ENCODE results near the gene PRPF19.

Gene PRPF19

DNA sequence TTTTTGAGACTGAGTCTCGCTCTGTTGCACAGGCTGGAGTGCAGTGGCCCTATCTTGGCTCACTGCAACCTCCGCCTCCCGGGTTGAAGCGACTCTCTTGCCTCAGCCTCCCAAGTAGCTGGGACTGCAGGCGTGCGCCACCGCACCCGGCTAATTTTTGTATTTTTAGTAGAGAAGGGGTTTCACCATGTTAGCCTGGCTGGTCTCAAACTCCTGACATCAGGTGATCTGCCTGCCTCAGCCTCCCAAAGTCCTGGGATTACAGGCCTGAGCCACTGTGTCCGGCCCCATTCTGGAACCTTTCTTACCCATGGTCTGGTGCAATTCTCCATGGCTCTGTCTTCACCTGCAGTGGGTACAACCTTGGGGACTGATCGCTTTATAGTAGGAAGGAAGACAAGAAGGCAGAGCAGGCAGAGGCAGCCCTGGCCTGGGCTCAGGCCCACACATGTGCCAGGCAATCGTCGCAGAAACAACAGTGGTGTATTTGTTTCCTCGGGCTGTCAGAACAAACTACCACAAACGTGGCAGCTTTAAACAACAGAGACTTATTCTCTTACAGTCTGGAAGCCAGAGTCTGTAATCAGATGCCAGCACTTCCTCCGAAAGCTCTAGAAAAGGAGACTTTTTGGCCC, 46.7 kb downstream of the PRPF19 start:
- peak in 22 of 51 donors; percentile 13 to 74 (median 39) for DNase-seq

GRCh38 chr11:60858731-60859464, 47.5 kb downstream of the PRPF19 start:
- no peak for DNase-seq

DNA sequence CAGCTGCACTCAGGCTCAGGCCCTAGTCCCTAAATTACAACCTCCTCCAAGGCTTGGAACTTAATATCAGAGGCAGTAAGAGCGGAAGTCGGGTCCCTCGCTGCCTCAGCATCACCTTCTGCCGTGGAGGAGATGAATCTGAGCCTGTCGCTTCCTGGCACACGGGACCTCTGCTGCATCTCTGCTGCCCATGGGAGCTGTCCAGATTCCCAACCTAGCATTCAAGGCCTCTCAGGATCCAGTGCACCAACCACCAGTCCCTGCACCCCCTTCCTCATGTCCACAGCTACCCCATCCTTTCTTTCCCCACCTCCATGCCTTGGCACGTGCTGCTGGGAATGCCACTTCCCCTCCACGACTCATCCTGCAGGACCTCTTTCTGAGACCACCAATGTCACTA, 48.1 kb downstream of the PRPF19 start:
- peak in 1 of 51 donors; percentile 3 for DNase-seq

DNA sequence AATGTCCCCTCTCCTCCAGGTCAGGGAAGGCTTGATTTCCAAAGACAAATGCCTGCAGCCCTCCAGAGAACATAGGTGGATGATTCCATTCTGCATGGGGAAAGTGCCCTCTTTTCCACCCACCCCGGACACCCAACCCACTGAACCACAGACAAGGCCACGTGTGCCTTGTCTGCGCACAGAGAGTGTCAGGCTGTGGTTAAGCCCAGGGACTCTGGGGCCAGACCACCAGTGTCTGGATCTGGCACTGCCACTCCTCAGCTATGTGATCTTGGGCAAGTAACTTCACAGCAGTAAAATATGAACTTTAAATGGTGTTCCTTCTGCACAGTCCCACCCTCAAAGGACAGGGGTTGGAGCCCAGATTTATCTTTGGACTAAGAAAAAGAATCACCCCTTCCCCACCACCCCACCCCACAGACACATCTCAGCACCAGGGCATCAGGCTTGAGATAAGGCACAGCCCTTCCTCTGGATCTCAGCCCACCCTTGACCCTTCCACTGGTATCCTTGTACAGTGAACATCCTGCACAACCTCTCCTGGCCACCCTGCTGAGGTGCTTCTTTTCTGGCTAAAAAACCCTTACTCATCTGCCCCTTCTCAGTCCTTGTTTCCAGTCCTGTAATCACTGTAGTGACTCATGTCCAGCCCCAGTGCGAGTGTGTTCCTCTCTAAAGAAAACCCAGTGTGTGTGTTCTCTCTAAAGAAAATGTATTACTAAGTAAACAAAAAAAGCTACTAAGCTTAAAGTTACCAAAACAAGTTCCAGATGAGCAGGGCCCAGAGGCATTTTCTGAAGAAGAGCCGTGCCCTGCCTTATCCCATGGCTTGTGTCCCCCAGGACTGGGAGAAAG, 48.8 kb downstream of the PRPF19 start:
- no peak for DNase-seq

- no peak for DNase-seq
Observed at GRCh38 chr11:60855726-60856633, 50.4 kb downstream of the PRPF19 start, which contains the start of gene PTGDR2. PTGDR2 (minus strand) TSS chr11:60855950; CDS start chr11:60853722, 2,228 bp downstream.

DNA sequence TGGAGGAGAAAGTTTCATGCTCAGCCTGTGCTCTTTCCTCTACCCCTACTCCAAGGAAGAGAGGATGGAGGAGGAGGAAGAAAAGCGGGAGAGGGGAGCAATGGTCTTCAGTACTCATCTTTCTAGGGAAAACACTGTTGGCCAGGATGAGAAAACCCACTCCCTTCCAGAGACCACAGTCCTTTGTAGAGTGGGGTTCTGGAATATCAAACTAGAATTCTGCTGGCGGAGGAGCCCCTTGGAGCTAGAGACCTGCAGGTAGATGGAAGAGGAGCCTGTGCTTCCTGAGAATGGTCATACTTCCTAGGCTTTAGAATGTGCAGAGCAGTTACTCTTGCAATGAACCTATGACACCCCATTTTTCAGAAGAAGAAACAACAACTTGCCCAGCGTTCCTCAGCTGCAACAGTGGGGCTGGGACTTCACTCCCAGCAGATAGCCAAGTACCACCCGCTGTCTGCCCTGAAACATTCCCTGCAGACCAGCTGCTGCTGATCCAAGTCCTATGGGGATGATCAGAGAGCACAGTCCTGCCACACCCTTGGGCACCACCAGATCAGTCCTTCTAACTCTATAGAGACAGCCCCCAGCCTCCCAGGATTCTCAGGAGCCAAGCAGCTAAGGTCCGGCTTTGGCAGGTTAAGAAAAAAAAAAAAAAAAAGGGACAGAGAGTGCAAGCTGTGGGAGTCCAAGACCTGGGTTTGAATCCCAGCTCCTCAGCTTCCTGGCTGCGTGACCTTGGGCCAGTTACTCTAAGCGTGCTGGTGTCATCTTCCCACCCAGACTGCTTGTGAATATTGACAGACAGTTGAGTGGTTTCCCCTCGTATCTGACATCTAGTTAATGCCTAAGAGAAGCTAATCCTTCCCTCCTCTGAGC, 51.3 kb downstream of the PRPF19 start:
- no peak for DNase-seq

- no peak for DNase-seq
Observed at GRCh38 chr11:60854140-60854846, 52.1 kb downstream of the PRPF19 start.

DNA sequence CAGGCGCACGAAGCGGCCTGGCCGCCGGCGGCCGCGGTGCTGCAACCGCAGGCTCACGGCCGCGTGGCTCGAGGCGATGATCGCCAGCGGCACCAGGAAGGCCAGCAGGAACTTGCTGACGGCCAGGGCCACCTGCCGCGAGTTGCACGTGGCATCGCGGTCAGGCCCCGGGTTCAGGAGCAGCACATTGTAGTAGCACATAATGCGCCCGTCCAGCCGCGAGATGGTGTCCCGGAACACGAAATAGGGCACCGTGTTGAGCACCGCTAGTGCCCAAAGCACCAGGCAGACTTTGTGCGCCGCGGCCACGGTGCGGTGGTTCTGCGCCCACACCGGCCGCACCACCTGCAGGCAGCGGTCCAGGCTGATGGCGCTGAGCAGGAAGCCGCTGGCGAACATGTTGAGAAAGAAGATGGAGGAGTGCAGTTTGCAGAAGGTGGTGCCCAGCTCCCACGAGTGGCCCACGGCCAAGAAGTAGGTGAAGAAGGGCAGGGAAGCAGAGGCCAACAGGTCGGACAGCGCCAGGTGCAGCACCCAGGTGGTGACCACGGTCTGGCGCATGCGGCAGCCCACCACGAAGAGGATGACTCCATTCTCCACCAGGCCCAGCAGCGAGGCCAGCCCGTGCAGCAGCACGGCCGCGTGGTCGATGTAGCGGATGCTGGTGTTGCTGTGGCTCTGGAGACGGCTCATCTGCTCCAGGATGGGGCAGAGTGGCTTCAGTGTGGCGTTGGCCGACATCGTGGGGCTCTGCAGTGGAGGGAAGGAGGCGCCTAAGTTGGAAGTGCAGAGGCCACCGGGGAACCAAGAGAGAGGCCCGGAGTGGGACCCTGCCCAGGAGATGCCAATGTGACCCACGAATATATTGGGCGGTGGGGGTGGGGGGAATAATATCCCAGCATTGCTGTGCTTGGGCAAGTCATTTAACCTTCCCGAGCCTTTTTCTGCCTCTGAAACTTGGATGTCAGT, 53.1 kb downstream of the PRPF19 start:
- DNase-seq = no peak

GRCh38 chr11:60852117-60852981, 54.0 kb downstream of the PRPF19 start:
- DNase-seq = no peak

- DNase-seq = no peak
Observed at GRCh38 chr11:60851327-60852104, 54.9 kb downstream of the PRPF19 start.

GRCh38 chr11:60849641-60850520, 56.5 kb downstream of the PRPF19 start:
- DNase-seq = no peak

- no peak for DNase-seq
Observed at GRCh38 chr11:60848714-60849151, 57.7 kb downstream of the PRPF19 start.

GRCh38 chr11:60847896-60848295, 58.5 kb downstream of the PRPF19 start:
- DNase-seq = no peak

- no peak for DNase-seq
Observed at GRCh38 chr11:60847281-60847680, 59.1 kb downstream of the PRPF19 start.

DNA sequence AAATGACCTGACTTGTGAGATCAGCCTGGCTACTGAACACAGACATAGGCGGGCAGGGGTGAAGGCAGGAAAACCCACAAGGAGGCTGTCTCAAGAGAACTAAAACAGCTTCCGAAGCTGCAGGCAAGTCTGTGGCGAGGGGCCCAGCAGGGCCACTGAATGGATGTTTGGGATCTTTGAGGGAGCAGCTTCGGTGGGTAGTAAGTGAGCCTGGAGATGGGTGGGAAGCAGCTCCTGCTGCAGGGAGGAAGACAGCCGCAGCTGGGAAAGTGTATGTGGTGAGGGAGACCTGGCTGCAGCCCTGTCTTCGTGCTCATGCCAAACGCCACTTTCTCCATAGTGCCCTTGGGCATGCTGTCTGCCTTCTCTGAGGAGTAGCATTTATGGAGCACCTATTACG, 61.0 kb downstream of the PRPF19 start:
- DNase-seq = no peak
